ENCODE measurements around the gene USP46.

Gene USP46

GRCh38 chr4:52617336-52618020 lies 41.6 kb downstream of the USP46 start:
- DNase-seq = no peak

- no peak for DNase-seq
Observed at GRCh38 chr4:52614241-52614640, 44.9 kb downstream of the USP46 start.

- DNase-seq = no peak
Observed at GRCh38 chr4:52612341-52612740, 46.8 kb downstream of the USP46 start.

GRCh38 chr4:52611030-52611555 lies 48.0 kb downstream of the USP46 start:
- no peak for DNase-seq

GRCh38 chr4:52606726-52607125 lies 52.4 kb downstream of the USP46 start:
- no peak for DNase-seq

- no peak for DNase-seq
Observed at GRCh38 chr4:52606040-52606439, 53.1 kb downstream of the USP46 start.

GRCh38 chr4:52604215-52604614 lies 54.9 kb downstream of the USP46 start:
- DNase-seq = no peak

- DNase-seq = no peak
Observed at GRCh38 chr4:52600275-52600674, 58.8 kb downstream of the USP46 start.

GRCh38 chr4:52595001-52595400 lies 64.1 kb downstream of the USP46 start:
- no peak for DNase-seq

GRCh38 chr4:52592287-52592686 lies 66.8 kb downstream of the USP46 start:
- no peak for DNase-seq

GRCh38 chr4:52588771-52589591 lies 70.1 kb downstream of the USP46 start:
- peak; percentile 22 for DNase-seq

GRCh38 chr4:52588097-52588496 lies 71.0 kb downstream of the USP46 start:
- no peak for DNase-seq

- no peak for DNase-seq
Observed at GRCh38 chr4:52586069-52586468, 73.0 kb downstream of the USP46 start.

- DNase-seq = no peak
Observed at GRCh38 chr4:52585379-52585778, 73.7 kb downstream of the USP46 start.

- DNase-seq = no peak
Observed at GRCh38 chr4:52579602-52580272, 79.4 kb downstream of the USP46 start.

GRCh38 chr4:52578951-52579350 lies 80.2 kb downstream of the USP46 start:
- DNase-seq = no peak

GRCh38 chr4:52577624-52577962 lies 81.5 kb downstream of the USP46 start:
- no peak for DNase-seq

GRCh38 chr4:52576961-52577623 lies 82.0 kb downstream of the USP46 start:
- DNase-seq = no peak

GRCh38 chr4:52576326-52576725 lies 82.8 kb downstream of the USP46 start:
- no peak for DNase-seq

GRCh38 chr4:52575406-52575805 lies 83.7 kb downstream of the USP46 start:
- DNase-seq = no peak

- no peak for DNase-seq
Observed at GRCh38 chr4:52574036-52574435, 85.1 kb downstream of the USP46 start.

GRCh38 chr4:52573551-52573950 lies 85.5 kb downstream of the USP46 start:
- no peak for DNase-seq

- no peak for DNase-seq
Observed at GRCh38 chr4:52572936-52573485, 86.1 kb downstream of the USP46 start.
